Measurements from ENCODE around the gene NKX2-2. TPM values are rescaled to one million over a fixed set of nuclear protein-coding genes. Genes with fewer than 3 reads are reported as not detected.

Gene NKX2-2
- total and polyA plus RNA-seq, 2 of the 4 experiments (the other 2 are of a cell fraction): not detected

DNA sequence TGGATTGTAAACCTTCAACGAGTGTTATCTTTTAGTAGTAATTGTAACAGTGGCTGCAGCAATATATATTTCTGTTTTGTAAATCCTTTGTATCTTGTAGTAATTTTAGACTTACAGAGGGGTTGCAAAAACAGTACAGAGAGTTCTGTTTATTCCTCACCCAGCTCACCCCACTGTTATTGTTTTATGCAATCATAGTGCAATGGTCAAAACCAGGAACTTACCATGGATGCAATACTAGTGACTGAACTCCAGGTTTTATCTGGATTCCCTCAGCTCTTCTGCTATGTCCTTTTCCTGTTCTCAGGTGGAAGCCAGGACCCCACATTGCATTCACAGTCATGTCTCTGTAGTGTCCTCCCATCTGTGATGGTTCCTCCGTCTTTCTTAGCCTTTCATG is 42.5 kb upstream of the NKX2-2 start:
- no peak overlapping the region for H2BK120ac ChIP-seq (ENCODE audit: low read depth, low read length)
- no peaks in the 10 kb centered on the region for H3K9me3 ChIP-seq (ENCODE audit: control insufficient read depth, insufficient read depth, low read length)
- H3K9me1 ChIP-seq (ENCODE audit: insufficient read depth, low read length): no peaks in the 10 kb centered on the region
- POLR2A ChIA-PET (ENCODE audit: unreplicated experiment): no interaction called here
- no CpG with 5 or more reads among the region's 2 CpGs for WGBS, 2 experiments (ENCODE audit: extremely low coverage in 2 of 2, insufficient read length in 1 of 2)
- ATAC-seq (ENCODE audit: low read depth): no peak
- no TSS peak for BruUV-seq (replicated peaks)
- DNase-seq: no peak
- H3K27me3 ChIP-seq (ENCODE audit: control insufficient read depth, insufficient read depth, low read length): no peaks in the 10 kb centered on the region
- H2AFZ ChIP-seq (replicated peaks; ENCODE audit: low read length, poor library complexity): no peak overlapping the region
- no peaks in the 10 kb centered on the region for H3K4me1 ChIP-seq (ENCODE audit: control insufficient read depth, insufficient read depth, low read length)
- H3K9ac ChIP-seq (ENCODE audit: low read depth, low read length): no peak overlapping the region
- intact Hi-C loops (cut with micrococcal nuclease): no loop called here
- H4K5ac ChIP-seq (ENCODE audit: low read depth, low read length): no peak overlapping the region
- CTCF ChIA-PET: no interaction called here
- H3K4me3 ChIP-seq (ENCODE audit: insufficient read depth, low read depth, low read length): no peak overlapping the region
- H2BK15ac ChIP-seq (ENCODE audit: low read depth, low read length): no peak overlapping the region
- H4K20me1 ChIP-seq (ENCODE audit: insufficient read depth, low read length): no peaks in the 10 kb centered on the region
- dilution Hi-C loops (cut with HindIII; ENCODE audit: low sequenced_read_pairs, unreplicated experiment): no loop called here
- no peak overlapping the region for H3K23ac ChIP-seq (ENCODE audit: low read depth, low read length)
- H3K4ac ChIP-seq (ENCODE audit: low read depth, low read length): no peak overlapping the region
- no peak overlapping the region for H3K27ac ChIP-seq (ENCODE audit: insufficient read depth, low read length)
- no peak overlapping the region for H2BK5ac ChIP-seq (ENCODE audit: low read depth, low read length, poor library complexity, severe bottlenecking)
- no peak overlapping the region for H2AK5ac ChIP-seq (ENCODE audit: low read depth, low read length)
- no peaks in the 10 kb centered on the region for H3K79me1 ChIP-seq (ENCODE audit: low read depth in 1 of 2, low read length in 2 of 2)
- no peak overlapping the region for H2BK20ac ChIP-seq (ENCODE audit: low read depth, low read length)
- no peak overlapping the region for H3K18ac ChIP-seq (ENCODE audit: low read depth, low read length)
- TF ChIP-seq CHD1 (IDR thresholded peaks at IDR 0.05; ENCODE audit: low read depth, low read length): no peak
- TF ChIP-seq SMC3 (IDR thresholded peaks at IDR 0.05; ENCODE audit: low read depth, low read length): no peak
- no peak for TF ChIP-seq MAFK (IDR thresholded peaks at IDR 0.05; ENCODE audit: low read depth, low read length)
- TF ChIP-seq, protein P1, sequence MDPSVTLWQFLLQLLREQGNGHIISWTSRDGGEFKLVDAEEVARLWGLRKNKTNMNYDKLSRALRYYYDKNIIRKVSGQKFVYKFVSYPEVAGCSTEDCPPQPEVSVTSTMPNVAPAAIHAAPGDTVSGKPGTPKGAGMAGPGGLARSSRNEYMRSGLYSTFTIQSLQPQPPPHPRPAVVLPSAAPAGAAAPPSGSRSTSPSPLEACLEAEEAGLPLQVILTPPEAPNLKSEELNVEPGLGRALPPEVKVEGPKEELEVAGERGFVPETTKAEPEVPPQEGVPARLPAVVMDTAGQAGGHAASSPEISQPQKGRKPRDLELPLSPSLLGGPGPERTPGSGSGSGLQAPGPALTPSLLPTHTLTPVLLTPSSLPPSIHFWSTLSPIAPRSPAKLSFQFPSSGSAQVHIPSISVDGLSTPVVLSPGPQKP (IDR thresholded peaks at IDR 0.05; ENCODE audit: borderline replicate concordance, low read depth, low read length): no peak
- TF ChIP-seq POLR2A (IDR thresholded peaks at IDR 0.05; ENCODE audit: low read depth, low read length): no peak
- no peak for TF ChIP-seq RCOR1 (IDR thresholded peaks at IDR 0.05; ENCODE audit: insufficient replicate concordance, low read length)
- no peak for TF ChIP-seq MAZ (IDR thresholded peaks at IDR 0.05; ENCODE audit: borderline replicate concordance, low read depth, low read length)
- TF ChIP-seq MXI1 (IDR thresholded peaks at IDR 0.05; ENCODE audit: borderline replicate concordance, low read depth, low read length): no peak
- no peak for TF ChIP-seq RAD21 (IDR thresholded peaks at IDR 0.05; ENCODE audit: low read length)
- no peak for TF ChIP-seq FOS (IDR thresholded peaks at IDR 0.05; ENCODE audit: low read depth, low read length)
- TF ChIP-seq, protein P2, sequence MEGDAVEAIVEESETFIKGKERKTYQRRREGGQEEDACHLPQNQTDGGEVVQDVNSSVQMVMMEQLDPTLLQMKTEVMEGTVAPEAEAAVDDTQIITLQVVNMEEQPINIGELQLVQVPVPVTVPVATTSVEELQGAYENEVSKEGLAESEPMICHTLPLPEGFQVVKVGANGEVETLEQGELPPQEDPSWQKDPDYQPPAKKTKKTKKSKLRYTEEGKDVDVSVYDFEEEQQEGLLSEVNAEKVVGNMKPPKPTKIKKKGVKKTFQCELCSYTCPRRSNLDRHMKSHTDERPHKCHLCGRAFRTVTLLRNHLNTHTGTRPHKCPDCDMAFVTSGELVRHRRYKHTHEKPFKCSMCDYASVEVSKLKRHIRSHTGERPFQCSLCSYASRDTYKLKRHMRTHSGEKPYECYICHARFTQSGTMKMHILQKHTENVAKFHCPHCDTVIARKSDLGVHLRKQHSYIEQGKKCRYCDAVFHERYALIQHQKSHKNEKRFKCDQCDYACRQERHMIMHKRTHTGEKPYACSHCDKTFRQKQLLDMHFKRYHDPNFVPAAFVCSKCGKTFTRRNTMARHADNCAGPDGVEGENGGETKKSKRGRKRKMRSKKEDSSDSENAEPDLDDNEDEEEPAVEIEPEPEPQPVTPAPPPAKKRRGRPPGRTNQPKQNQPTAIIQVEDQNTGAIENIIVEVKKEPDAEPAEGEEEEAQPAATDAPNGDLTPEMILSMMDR (conservative IDR thresholded peaks at IDR 0.05; ENCODE audit: low read depth, low read length): no peak
- TF ChIP-seq RFX5 (IDR thresholded peaks at IDR 0.05; ENCODE audit: low read depth, low read length): no peak
- no peak for TF ChIP-seq BHLHE40 (IDR thresholded peaks at IDR 0.05; ENCODE audit: low read depth, low read length)
- no peak overlapping the region for H4K8ac ChIP-seq (ENCODE audit: low read depth in 2 of 2, low read length in 2 of 2)
- in situ Hi-C loops (cut with MboI; ENCODE audit: low sequenced_read_pairs): no loop called here
- no peak overlapping the region for H3K4me2 ChIP-seq (ENCODE audit: low read depth, low read length)
- no peak overlapping the region for H2AK9ac ChIP-seq (replicated peaks; ENCODE audit: low read depth, low read length, poor library complexity)
- H3K56ac ChIP-seq (ENCODE audit: extremely low read depth, insufficient read depth, low read length): no peak overlapping the region
- no peak overlapping the region for H4K91ac ChIP-seq (ENCODE audit: insufficient read depth, low read depth, low read length)
- no peaks in the 10 kb centered on the region for H3K36me3 ChIP-seq (ENCODE audit: control insufficient read depth, insufficient read depth, low read length)
- H3K14ac ChIP-seq (replicated peaks; ENCODE audit: low read depth, low read length): no peak overlapping the region
